ENCODE data around the gene CDH15.

CDH15 gene

DNA sequence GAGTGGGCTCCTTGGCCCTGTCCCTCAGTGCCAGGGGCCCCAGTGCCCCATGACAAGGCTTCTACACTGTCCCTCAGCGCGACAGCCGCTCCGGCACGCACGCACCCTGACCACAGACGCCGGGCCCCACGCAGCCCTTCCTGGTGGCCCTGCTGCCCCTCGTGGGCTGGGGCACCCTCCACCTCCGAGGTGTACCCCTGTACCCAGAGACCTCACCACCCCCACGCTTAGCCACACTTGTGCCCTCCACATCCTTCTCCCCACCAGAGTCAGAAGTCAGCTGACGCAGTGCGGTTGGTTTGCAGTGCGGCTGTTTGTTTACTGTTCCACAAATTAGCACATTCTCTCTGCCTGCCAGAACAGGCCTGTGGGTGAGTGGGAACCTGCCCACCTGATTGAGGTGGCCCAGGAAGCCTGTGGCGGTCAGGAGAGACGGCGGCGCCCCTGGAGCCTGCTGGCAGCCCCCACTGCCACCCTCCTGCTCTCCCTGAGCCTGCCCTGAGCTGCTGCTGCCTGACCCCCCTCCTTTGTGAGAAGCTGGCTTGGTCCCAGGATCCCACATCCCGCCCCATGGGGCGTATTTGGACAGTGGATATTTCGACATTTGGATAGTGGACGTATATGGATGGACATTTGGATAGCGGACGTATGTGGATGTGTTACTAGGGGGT, 38.0 kb upstream of the CDH15 start:
- H3K4me3 ChIP-seq (ENCODE audit: low read depth, low read length, poor library complexity, severe bottlenecking): no peak overlapping the region
- no peaks in the 10 kb centered on the region; the same call in 1 of the 2 replicates for H3F3A ChIP-seq (ENCODE audit: insufficient read depth, low read length)
- H4K20me1 ChIP-seq (ENCODE audit: insufficient read depth, low read length): no peaks in the 10 kb centered on the region; the same call in 1 of the 2 replicates
- H3K4me1 ChIP-seq (ENCODE audit: insufficient read depth, low read length, severe bottlenecking): no peaks in the 10 kb centered on the region
- peaks cover 96% of the 10 kb centered on the region for H3K36me3 ChIP-seq (ENCODE audit: insufficient read depth, low read length)
- TF ChIP-seq, protein P1, sequence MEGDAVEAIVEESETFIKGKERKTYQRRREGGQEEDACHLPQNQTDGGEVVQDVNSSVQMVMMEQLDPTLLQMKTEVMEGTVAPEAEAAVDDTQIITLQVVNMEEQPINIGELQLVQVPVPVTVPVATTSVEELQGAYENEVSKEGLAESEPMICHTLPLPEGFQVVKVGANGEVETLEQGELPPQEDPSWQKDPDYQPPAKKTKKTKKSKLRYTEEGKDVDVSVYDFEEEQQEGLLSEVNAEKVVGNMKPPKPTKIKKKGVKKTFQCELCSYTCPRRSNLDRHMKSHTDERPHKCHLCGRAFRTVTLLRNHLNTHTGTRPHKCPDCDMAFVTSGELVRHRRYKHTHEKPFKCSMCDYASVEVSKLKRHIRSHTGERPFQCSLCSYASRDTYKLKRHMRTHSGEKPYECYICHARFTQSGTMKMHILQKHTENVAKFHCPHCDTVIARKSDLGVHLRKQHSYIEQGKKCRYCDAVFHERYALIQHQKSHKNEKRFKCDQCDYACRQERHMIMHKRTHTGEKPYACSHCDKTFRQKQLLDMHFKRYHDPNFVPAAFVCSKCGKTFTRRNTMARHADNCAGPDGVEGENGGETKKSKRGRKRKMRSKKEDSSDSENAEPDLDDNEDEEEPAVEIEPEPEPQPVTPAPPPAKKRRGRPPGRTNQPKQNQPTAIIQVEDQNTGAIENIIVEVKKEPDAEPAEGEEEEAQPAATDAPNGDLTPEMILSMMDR (IDR thresholded peaks at IDR 0.05; ENCODE audit: low read length): no peak
- no peak for TF ChIP-seq EZH2 (IDR thresholded peaks at IDR 0.05; ENCODE audit: borderline replicate concordance, low read length)
- H3K9ac ChIP-seq (ENCODE audit: low read length): no peak overlapping the region
- H2AFZ ChIP-seq (ENCODE audit: low read length): no peak overlapping the region
- no peaks in the 10 kb centered on the region for H3K9me2 ChIP-seq (ENCODE audit: low read depth, low read length)
- H3K4me2 ChIP-seq (ENCODE audit: low read length): no peak overlapping the region
- H3K27ac ChIP-seq (ENCODE audit: low read depth, low read length, poor library complexity, severe bottlenecking): no peak overlapping the region
- peaks cover 17% of the 10 kb centered on the region for H3K79me2 ChIP-seq (ENCODE audit: insufficient read depth, low read length)
- H3K9me3 ChIP-seq (ENCODE audit: low read length): peaks cover 7% of the 10 kb centered on the region
- H3K27me3 ChIP-seq (ENCODE audit: insufficient read depth, low read length): no peaks in the 10 kb centered on the region

DNA sequence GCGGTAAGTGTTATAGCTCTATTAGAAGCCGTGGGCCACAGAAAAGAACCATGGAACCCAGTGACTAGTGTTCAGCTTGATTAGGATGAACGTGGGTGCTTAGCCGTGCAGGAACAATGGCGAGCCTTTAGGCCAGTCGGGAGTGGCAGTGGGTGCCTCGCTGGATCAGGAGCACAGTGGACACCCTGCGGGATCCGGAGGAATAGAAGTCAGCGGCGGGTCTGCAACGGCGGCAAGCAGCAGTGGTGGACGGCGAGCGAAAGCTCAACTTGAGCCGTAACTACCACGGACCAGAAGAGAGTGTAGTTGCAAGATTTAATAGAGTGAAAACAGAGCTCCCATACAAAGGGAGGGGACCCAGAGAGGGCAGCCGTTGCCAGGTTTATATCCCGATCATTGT, 37.3 kb upstream of the CDH15 start:
- Histone ChIP-seq H3F3A (ENCODE audit: insufficient read depth, low read length) (no peaks in the 10 kb centered on the region), H2AFZ (ENCODE audit: low read length) (no peak overlapping the region), H3K9me2 (ENCODE audit: low read depth, low read length) (no peaks in the 10 kb centered on the region), H3K9me3 (ENCODE audit: low read length) (peaks cover 3% of the 10 kb centered on the region), H3K4me1 (ENCODE audit: insufficient read depth, low read length, severe bottlenecking) (no peaks in the 10 kb centered on the region), H3K4me2 (ENCODE audit: low read length) (no peak overlapping the region), H3K4me3 (ENCODE audit: low read depth, low read length, poor library complexity, severe bottlenecking) (no peak overlapping the region), H3K9ac (ENCODE audit: low read length) (no peak overlapping the region), H3K36me3 (ENCODE audit: insufficient read depth, low read length) (peaks cover 96% of the 10 kb centered on the region), H3K27ac (ENCODE audit: low read depth, low read length, poor library complexity, severe bottlenecking) (no peak overlapping the region), H3K79me2 (ENCODE audit: insufficient read depth, low read length) (peaks cover 10% of the 10 kb centered on the region), H3K27me3 (ENCODE audit: insufficient read depth, low read length) (no peaks in the 10 kb centered on the region), H4K20me1 (ENCODE audit: insufficient read depth, low read length) (no peaks in the 10 kb centered on the region; the same call in 1 of the 2 replicates)
- TF ChIP-seq EZH2 (IDR thresholded peaks at IDR 0.05; ENCODE audit: borderline replicate concordance, low read length): no peak
- TF ChIP-seq, protein P1 (IDR thresholded peaks at IDR 0.05; ENCODE audit: low read length): no peak

DNA sequence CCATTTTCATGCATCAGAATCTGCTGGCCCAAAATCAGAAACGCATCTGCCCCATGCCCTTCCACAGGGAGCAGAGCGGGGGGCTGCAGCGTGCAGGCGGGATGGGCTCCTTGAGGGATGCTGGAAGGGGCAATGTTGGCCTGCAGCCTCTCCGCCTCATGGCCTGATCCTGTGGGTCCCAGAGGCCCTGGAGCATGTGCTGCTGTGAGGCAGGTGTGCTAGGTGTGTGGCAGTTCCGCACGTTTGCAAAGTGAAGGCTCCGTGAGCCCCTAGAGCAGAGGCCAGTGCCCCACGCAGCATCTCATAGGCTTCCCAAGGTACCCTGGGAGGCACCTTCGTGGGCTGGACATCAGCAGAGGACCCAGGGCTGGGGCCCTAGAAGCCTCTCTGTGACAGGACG, 36.4 kb upstream of the CDH15 start:
- Histone ChIP-seq H3K9ac (ENCODE audit: low read length) (no peak overlapping the region), H3K9me2 (ENCODE audit: low read depth, low read length) (no peaks in the 10 kb centered on the region), H3K36me3 (ENCODE audit: insufficient read depth, low read length) (peaks cover 96% of the 10 kb centered on the region), H3K4me3 (ENCODE audit: low read depth, low read length, poor library complexity, severe bottlenecking) (no peak overlapping the region), H2AFZ (ENCODE audit: low read length) (no peak overlapping the region), H3K27ac (ENCODE audit: low read depth, low read length, poor library complexity, severe bottlenecking) (no peak overlapping the region), H3F3A (ENCODE audit: insufficient read depth, low read length) (no peaks in the 10 kb centered on the region), H3K9me3 (ENCODE audit: low read length) (no peaks in the 10 kb centered on the region), H4K20me1 (ENCODE audit: insufficient read depth, low read length) (no peaks in the 10 kb centered on the region), H3K4me1 (ENCODE audit: insufficient read depth, low read length, severe bottlenecking) (no peaks in the 10 kb centered on the region), H3K27me3 (ENCODE audit: insufficient read depth, low read length) (no peaks in the 10 kb centered on the region), H3K4me2 (ENCODE audit: low read length) (no peak overlapping the region), H3K79me2 (ENCODE audit: insufficient read depth, low read length) (0 out of 2 replicates have a peak, but pooled peaks cover 3% of the 10 kb centered on the region)
- TF ChIP-seq, protein P1 (IDR thresholded peaks at IDR 0.05; ENCODE audit: low read length): no peak
- no peak for TF ChIP-seq EZH2 (IDR thresholded peaks at IDR 0.05; ENCODE audit: borderline replicate concordance, low read length)

All from OCI-LY1 (cell line).